DOHH2 (cell line): Measurements from ENCODE around the gene INTU.

Experiments
- H3F3A ChIP-seq: fragments of 200-600 bp; sonication (generic), shearing (Covaris generic); 2 replicates; pipeline ENCODE4 v1.6.0; 2016; ENCODE audit warnings: antibody characterized with exemption, mild to moderate bottlenecking; ENCODE audit not compliant: control insufficient read depth, insufficient read depth
- H3K27ac ChIP-seq: fragments of 200-600 bp; sonication (generic); 2 replicates; pipeline ENCODE4 v1.5.1; 2014; ENCODE audit warnings: low read depth, mild to moderate bottlenecking, low read length, moderate library complexity
- H3K27me3 ChIP-seq: fragments of 200-600 bp; sonication (generic); 2 replicates; pipeline ENCODE4 v1.6.1; 2014; ENCODE audit warnings: mild to moderate bottlenecking, low read length, mixed read lengths; ENCODE audit not compliant: control insufficient read depth
- H3K36me3 ChIP-seq: fragments of 200-600 bp; sonication (generic); 2 replicates; pipeline ENCODE4 v1.6.1; 2014; ENCODE audit warnings: mild to moderate bottlenecking, low read length, moderate library complexity, mixed read lengths; ENCODE audit not compliant: control insufficient read depth
- H3K4me1 ChIP-seq: fragments of 200-600 bp; sonication (generic); 2 replicates; pipeline ENCODE4 v1.6.1; 2014; ENCODE audit warnings: mild to moderate bottlenecking, low read length, mixed read lengths; ENCODE audit not compliant: control insufficient read depth
- H3K4me2 ChIP-seq: fragments of 200-600 bp; sonication (generic); 2 replicates; pipeline ENCODE4 v1.6.0; 2014; ENCODE audit warnings: mild to moderate bottlenecking, low read length, moderate library complexity
- H3K4me3 ChIP-seq: fragments of 200-600 bp; sonication (generic); 2 replicates; pipeline ENCODE4 v1.5.1; 2014; ENCODE audit warnings: mild to moderate bottlenecking, low read length, mixed read lengths
- H3K79me2 ChIP-seq: fragments of 200-600 bp; sonication (generic); 2 replicates; pipeline ENCODE4 v1.6.1; 2014; ENCODE audit warnings: mild to moderate bottlenecking, low read length, mixed read lengths; ENCODE audit not compliant: control insufficient read depth
- H3K9me2 ChIP-seq: fragments of 200-600 bp; sonication (generic); replicated peaks from 2 replicates; pipeline ENCODE4 v1.6.1; 2014; ENCODE audit warnings: mild to moderate bottlenecking, low read length, mixed read lengths; ENCODE audit not compliant: control insufficient read depth
- H3K9me3 ChIP-seq: fragments of 200-600 bp; sonication (generic); 2 replicates; pipeline ENCODE4 v1.6.1; 2014; ENCODE audit warnings: antibody characterized with exemption, low read length, mixed read lengths; ENCODE audit not compliant: control insufficient read depth, insufficient read depth
- H4K20me1 ChIP-seq: fragments of 200-600 bp; sonication (generic); 2 replicates; pipeline ENCODE4 v1.6.0; 2014; ENCODE audit warnings: low read depth, mild to moderate bottlenecking, antibody characterized with exemption, low read length, moderate library complexity; ENCODE audit not compliant: control insufficient read depth, insufficient read depth
- EZH2phosphoT487 ChIP-seq: fragments of 200-600 bp; sonication (generic); IDR thresholded peaks from 2 replicates; pipeline ENCODE4 v1.6.1; 2017; ENCODE audit warnings: borderline replicate concordance, mild to moderate bottlenecking, antibody characterized with exemption, low read length, moderate library complexity, mixed read lengths
- TF ChIP-seq, protein P1 (sequence below): fragments of 200-600 bp; sonication (generic); IDR thresholded peaks from one replicate; pipeline ENCODE4 v1.5.1; 2014; ENCODE audit warnings: antibody characterized with exemption, mild to moderate bottlenecking, low read depth, low read length; ENCODE audit not compliant: poor library complexity, severe bottlenecking

Gene INTU

DNA sequence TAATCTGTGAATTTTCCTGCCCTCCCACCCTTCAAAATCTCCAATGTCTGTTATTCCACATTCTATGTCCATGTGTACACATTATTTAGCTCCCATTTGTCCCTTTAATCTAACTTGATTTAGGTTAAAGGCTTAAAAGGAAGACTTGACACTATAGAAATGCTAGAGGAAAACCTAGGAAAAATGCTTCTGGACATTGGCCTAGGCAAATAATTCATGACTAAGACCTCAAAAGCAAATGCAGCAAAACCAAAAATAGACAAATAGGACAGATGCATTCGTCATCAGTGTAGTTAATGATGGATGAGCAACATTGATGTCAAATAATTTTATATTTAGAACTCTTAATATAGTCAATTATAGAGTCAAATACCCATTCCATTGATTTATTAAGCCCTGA, 36.9 kb downstream of the INTU start:
- peaks cover 9% of the 10 kb centered on the region; the same call in 1 of the 2 replicates for H3K27me3 ChIP-seq
- no peaks in the 10 kb centered on the region for H4K20me1 ChIP-seq
- H3K27ac ChIP-seq: no peak overlapping the region
- no peaks in the 10 kb centered on the region for H3K79me2 ChIP-seq
- H3K4me3 ChIP-seq: no peak overlapping the region
- TF ChIP-seq, protein P1, sequence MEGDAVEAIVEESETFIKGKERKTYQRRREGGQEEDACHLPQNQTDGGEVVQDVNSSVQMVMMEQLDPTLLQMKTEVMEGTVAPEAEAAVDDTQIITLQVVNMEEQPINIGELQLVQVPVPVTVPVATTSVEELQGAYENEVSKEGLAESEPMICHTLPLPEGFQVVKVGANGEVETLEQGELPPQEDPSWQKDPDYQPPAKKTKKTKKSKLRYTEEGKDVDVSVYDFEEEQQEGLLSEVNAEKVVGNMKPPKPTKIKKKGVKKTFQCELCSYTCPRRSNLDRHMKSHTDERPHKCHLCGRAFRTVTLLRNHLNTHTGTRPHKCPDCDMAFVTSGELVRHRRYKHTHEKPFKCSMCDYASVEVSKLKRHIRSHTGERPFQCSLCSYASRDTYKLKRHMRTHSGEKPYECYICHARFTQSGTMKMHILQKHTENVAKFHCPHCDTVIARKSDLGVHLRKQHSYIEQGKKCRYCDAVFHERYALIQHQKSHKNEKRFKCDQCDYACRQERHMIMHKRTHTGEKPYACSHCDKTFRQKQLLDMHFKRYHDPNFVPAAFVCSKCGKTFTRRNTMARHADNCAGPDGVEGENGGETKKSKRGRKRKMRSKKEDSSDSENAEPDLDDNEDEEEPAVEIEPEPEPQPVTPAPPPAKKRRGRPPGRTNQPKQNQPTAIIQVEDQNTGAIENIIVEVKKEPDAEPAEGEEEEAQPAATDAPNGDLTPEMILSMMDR: no peak
- TF ChIP-seq EZH2phosphoT487: no peak
- no peaks in the 10 kb centered on the region for H3K9me3 ChIP-seq
- no peaks in the 10 kb centered on the region for H3K9me2 ChIP-seq
- no peaks in the 10 kb centered on the region for H3K36me3 ChIP-seq
- no peaks in the 10 kb centered on the region for H3K4me1 ChIP-seq
- H3F3A ChIP-seq: no peaks in the 10 kb centered on the region
- no peak overlapping the region for H3K4me2 ChIP-seq

- no peak overlapping the region for H3K27ac ChIP-seq
- no peaks in the 10 kb centered on the region for H3K9me2 ChIP-seq
- H3K27me3 ChIP-seq: peaks cover 9% of the 10 kb centered on the region; the same call in 1 of the 2 replicates
- no peaks in the 10 kb centered on the region for H4K20me1 ChIP-seq
- H3K4me1 ChIP-seq: no peaks in the 10 kb centered on the region
- no peaks in the 10 kb centered on the region for H3F3A ChIP-seq
- TF ChIP-seq, protein P1: no peak
- TF ChIP-seq EZH2phosphoT487: no peak
- H3K4me2 ChIP-seq: no peak overlapping the region
- no peaks in the 10 kb centered on the region for H3K36me3 ChIP-seq
- H3K4me3 ChIP-seq: no peak overlapping the region
- H3K9me3 ChIP-seq: no peaks in the 10 kb centered on the region
- H3K79me2 ChIP-seq: no peaks in the 10 kb centered on the region
Observed at GRCh38 chr4:127672111-127672510, 39.4 kb downstream of the INTU start.

DNA sequence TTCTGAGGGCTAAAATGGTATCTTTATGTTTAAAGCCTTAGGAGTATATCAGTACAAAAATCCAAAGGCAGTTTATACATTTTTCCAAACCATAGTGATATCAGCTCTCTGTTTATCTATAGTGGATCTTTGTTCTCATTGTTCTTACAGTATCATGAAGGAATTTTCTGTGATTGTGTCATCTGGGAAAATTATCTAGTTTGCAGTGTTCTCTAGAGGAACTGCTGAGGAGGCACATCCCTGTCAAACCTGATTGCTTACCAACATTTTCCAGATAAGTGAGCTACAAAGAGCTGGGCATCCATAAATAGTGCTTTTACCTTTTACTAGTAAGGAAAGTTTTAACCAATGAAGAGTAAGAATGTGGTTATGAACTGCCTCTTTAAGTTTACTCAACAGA, 52.5 kb downstream of the INTU start:
- no peak for TF ChIP-seq EZH2phosphoT487
- TF ChIP-seq, protein P1: no peak
- H3K4me1 ChIP-seq: no peaks in the 10 kb centered on the region

More for the DNA sequence above, 52.5 kb downstream of the INTU start:
- Histone ChIP-seq H3K79me2 (no peaks in the 10 kb centered on the region), H3K9me3 (no peaks in the 10 kb centered on the region), H3F3A (no peaks in the 10 kb centered on the region), H3K36me3 (no peaks in the 10 kb centered on the region), H3K4me3 (no peak overlapping the region), H4K20me1 (no peaks in the 10 kb centered on the region), H3K27me3 (no peaks in the 10 kb centered on the region), H3K9me2 (no peaks in the 10 kb centered on the region), H3K27ac (no peak overlapping the region), H3K4me2 (no peak overlapping the region)
